ENCODE measurements around the gene CDKN2C.
A peak's percentile ranks its signal among the peaks of the same experiment; 100 is the strongest.

CDKN2C gene

GRCh38 chr1:50966991-50967390 is 3.1 kb upstream of the CDKN2C start:
- no peak for DNase-seq

- no peak for DNase-seq
Measured at GRCh38 chr1:50967416-50968157, 2.5 kb upstream of the CDKN2C start.

GRCh38 chr1:50968158-50968820 is 1.8 kb upstream of the CDKN2C start:
- peak; percentile 64 to 69 for DNase-seq

GRCh38 chr1:50968821-50969610 is 1.0 kb upstream of the CDKN2C start:
- peak; percentile 10 to 29 for DNase-seq

GRCh38 chr1:50970509-50970887 is 453 bp downstream of the CDKN2C start:
- DNase-seq, result no peak

- DNase-seq, result no peak
Measured at GRCh38 chr1:50970931-50971582, 1.0 kb downstream of the CDKN2C start.

GRCh38 chr1:50971748-50972305 is 1.8 kb downstream of the CDKN2C start:
- DNase-seq, result no peak

GRCh38 chr1:50972766-50973165 is 2.7 kb downstream of the CDKN2C start:
- no peak for DNase-seq

GRCh38 chr1:50973255-50973654 is 3.2 kb downstream of the CDKN2C start:
- no peak for DNase-seq

GRCh38 chr1:50973875-50974617 is 4.0 kb downstream of the CDKN2C start:
- no peak for DNase-seq

- DNase-seq, result no peak
Measured at GRCh38 chr1:50974618-50974935, 4.5 kb downstream of the CDKN2C start.

- DNase-seq, result no peak
Measured at GRCh38 chr1:50975436-50975835, 5.4 kb downstream of the CDKN2C start.

- no peak for DNase-seq
Measured at GRCh38 chr1:50976111-50976889, 6.3 kb downstream of the CDKN2C start.

GRCh38 chr1:50976890-50977574 is 7.0 kb downstream of the CDKN2C start:
- peak in 1 of 2 experiments; percentile 15 for DNase-seq

- no peak for DNase-seq
Measured at GRCh38 chr1:50977575-50978143, 7.6 kb downstream of the CDKN2C start.

GRCh38 chr1:50978144-50978851 is 8.3 kb downstream of the CDKN2C start:
- DNase-seq, result no peak

GRCh38 chr1:50978852-50979781 is 9.1 kb downstream of the CDKN2C start:
- DNase-seq, result no peak

GRCh38 chr1:50979937-50980336 is 9.9 kb downstream of the CDKN2C start:
- DNase-seq, result no peak

- no peak for DNase-seq
Measured at GRCh38 chr1:50980505-50980904, 10.5 kb downstream of the CDKN2C start.

Measured in activated CD4-positive, alpha-beta T cell treated with anti-CD3 and anti-CD28 coated beads, Interleukin-2, amount 50 U/mL, for 4 hours (primary cell).